Heart left ventricle (tissue), 13 donors: ENCODE measurements around the gene SHISA4.

Source experiments
- POLR2A ChIP-seq, 2 donors: fragments of 450-650 bp; IDR thresholded peaks; one replicate each; pipeline ENCODE4 v1.6.1; 2017; ENCODE audit warnings: antibody characterized with exemption in 2 of 2, mild to moderate bottlenecking in 2 of 2, moderate library complexity in 2 of 2
- TF ChIP-seq, protein P1 (sequence below), 12 donors: fragments of 200-600 bp; sonication (generic) in 4 of 12; IDR thresholded peaks; one replicate each; pipeline versions ENCODE4 v1.5.0 to v1.8.0; 2018 to 2022; ENCODE audit warnings: antibody characterized with exemption in 12 of 12, mild to moderate bottlenecking in 5 of 12
- donor health status: ischemic (EF 13 %, LVEDD 7.1; RV severe dilation, severe dysfunction).
- donor health status: DM: no; HTN: yes; CAD: no.
- donor health status: DM: no; HTN: no; CAD: no.
- donor health status: ischemic (EF 25% LVEDD 6.9; RV normal size, moderate dysfunction).
- donor health status: ischemic (EF 25% LVEDD 5.7; RV mildly dilated, moderate dysfunction).
- donor health status: ischemic (EF 35%, LVEDD 5.7; RV mildly dilated, moderate dysfunction).
- donor health status: nonischemic (EF 11% LVEDD 7.7; RV severe dilation, severe dysfunction).
- donor health status: DM: yes; HTN: yes; CAD: no.
- donor health status: PGD.
- donor health status: ischemic (EF 29% LVEDD 5.4; RV normal size, mild dysfunction).
- donor health status: nonischemic (EF 23%, LVEDD 6.1; RV moderate dilation, normal function).

DNA sequence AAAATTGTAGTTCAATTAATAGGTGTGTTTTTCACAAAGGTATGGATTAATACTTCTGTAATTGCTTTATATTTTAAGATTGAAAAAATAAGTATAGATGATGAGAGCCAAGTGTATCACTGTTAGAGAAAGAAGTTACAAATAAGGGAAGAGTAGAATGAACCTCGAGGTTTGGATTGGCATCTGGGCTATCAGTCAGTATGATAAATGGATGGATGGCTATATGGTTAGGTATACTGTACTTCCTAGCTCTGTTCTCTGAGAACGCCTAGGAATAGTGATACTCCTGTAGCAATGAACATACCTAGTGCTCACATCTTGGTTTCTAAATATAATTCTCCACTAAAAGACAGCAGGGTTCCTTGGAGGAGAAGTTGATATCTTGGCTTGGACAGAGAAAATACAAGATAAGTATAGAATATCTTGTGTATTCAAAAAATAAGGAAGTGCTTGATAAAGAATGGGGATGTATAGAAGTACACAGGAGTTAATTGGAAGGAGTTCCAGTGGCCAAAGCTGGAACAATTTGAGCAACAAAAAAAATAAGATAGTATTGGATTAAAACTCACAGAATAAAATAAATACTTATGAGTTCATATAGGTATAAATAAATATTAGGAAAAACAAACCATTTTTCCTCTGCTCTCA is 47.3 kb upstream of the SHISA4 start:
- TF ChIP-seq, protein P1, sequence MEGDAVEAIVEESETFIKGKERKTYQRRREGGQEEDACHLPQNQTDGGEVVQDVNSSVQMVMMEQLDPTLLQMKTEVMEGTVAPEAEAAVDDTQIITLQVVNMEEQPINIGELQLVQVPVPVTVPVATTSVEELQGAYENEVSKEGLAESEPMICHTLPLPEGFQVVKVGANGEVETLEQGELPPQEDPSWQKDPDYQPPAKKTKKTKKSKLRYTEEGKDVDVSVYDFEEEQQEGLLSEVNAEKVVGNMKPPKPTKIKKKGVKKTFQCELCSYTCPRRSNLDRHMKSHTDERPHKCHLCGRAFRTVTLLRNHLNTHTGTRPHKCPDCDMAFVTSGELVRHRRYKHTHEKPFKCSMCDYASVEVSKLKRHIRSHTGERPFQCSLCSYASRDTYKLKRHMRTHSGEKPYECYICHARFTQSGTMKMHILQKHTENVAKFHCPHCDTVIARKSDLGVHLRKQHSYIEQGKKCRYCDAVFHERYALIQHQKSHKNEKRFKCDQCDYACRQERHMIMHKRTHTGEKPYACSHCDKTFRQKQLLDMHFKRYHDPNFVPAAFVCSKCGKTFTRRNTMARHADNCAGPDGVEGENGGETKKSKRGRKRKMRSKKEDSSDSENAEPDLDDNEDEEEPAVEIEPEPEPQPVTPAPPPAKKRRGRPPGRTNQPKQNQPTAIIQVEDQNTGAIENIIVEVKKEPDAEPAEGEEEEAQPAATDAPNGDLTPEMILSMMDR (IDR thresholded peaks at IDR 0.05): no peak
- no peak for TF ChIP-seq POLR2A (IDR thresholded peaks at IDR 0.05)
